IMR-90 (cell line): ENCODE measurements around the gene CAND1. TPM values are rescaled to one million over a fixed set of nuclear protein-coding genes. Genes with fewer than 3 reads are reported as not detected.

ENCODE experiments used
- ATAC-seq: fragments of 200-7000 bp; cut with Tn5 transposase; 2 replicates; pipeline ENCODE4 v1.9.1; 2020; ENCODE audit warnings: low read depth, mild to moderate bottlenecking, moderate library complexity
- BruUV-seq: library from RNA; stranded (reverse); fragments of 400-500 nt; replicated peaks from 2 replicates; lab custom pipeline; 2021; lab: Mats Ljungman, UMichigan
- CTCF ChIA-PET: fragments of 300-600 bp; formaldehyde crosslinking; extraction: SDS; loops from one replicate; lab custom pipeline; 2021; ENCODE audit warnings: antibody characterized with exemption; lab: Yijun Ruan, JAX
- POLR2A ChIA-PET: fragments of 300-600 bp; sonication (Branson Sonifier 250); formaldehyde crosslinking; loops from one replicate; lab custom pipeline; 2022; ENCODE audit warnings: antibody characterized with exemption; ENCODE audit not compliant: unreplicated experiment; lab: Charles Lee
- DNase-seq: peaks from one replicate; pipeline ENCODE4 v3.0.0; 2013
- H2AFZ ChIP-seq: replicated peaks from 2 replicates; pipeline ENCODE3; 2013; ENCODE audit warnings: low read length, mild to moderate bottlenecking; ENCODE audit not compliant: poor library complexity
- H2AK5ac ChIP-seq: 2 replicates; pipeline ENCODE4 v1.6.1; 2013; ENCODE audit warnings: low read depth, low read length, inconsistent platforms
- H2AK9ac ChIP-seq: replicated peaks from 2 replicates; pipeline ENCODE3; 2013; ENCODE audit warnings: mild to moderate bottlenecking, low read depth, low read length, moderate library complexity; ENCODE audit not compliant: poor library complexity
- H2BK120ac ChIP-seq: 2 replicates; pipeline ENCODE4 v1.6.1; 2013; ENCODE audit warnings: low read depth, low read length, inconsistent platforms
- H2BK15ac ChIP-seq: 3 replicates; pipeline ENCODE4 v1.6.1; 2013; ENCODE audit warnings: low read depth, low read length, inconsistent platforms
- H2BK20ac ChIP-seq: 2 replicates; pipeline ENCODE4 v1.6.1; 2013; ENCODE audit warnings: low read depth, mild to moderate bottlenecking, inconsistent platforms, low read length, moderate library complexity
- H2BK5ac ChIP-seq: 2 replicates; pipeline ENCODE4 v1.6.1; 2013; ENCODE audit warnings: mild to moderate bottlenecking, low read depth, low read length, inconsistent platforms; ENCODE audit not compliant: poor library complexity, severe bottlenecking
- H3K14ac ChIP-seq: replicated peaks from 2 replicates; pipeline ENCODE4 v1.6.1; 2013; ENCODE audit warnings: low read depth, low read length, inconsistent platforms
- H3K18ac ChIP-seq: 2 replicates; pipeline ENCODE4 v1.6.1; 2013; ENCODE audit warnings: low read depth, low read length, control low read depth
- H3K23ac ChIP-seq: 2 replicates; pipeline ENCODE4 v1.6.1; 2013; ENCODE audit warnings: low read depth, low read length, inconsistent platforms
- H3K27ac ChIP-seq: 2 replicates; pipeline ENCODE4 v1.5.1; 2013; ENCODE audit warnings: mild to moderate bottlenecking, control low read depth, low read length; ENCODE audit not compliant: insufficient read depth
- H3K27me3 ChIP-seq: 2 replicates; pipeline ENCODE4 v1.6.1; 2013; ENCODE audit warnings: low read length; ENCODE audit not compliant: control insufficient read depth, insufficient read depth
- H3K36me3 ChIP-seq: 2 replicates; pipeline ENCODE4 v1.6.1; 2013; ENCODE audit warnings: low read length, mixed read lengths; ENCODE audit not compliant: control insufficient read depth, insufficient read depth
- H3K4ac ChIP-seq: 2 replicates; pipeline ENCODE4 v1.6.1; 2013; ENCODE audit warnings: low read depth, low read length, inconsistent platforms
- H3K4me1 ChIP-seq: 2 replicates; pipeline ENCODE4 v1.6.1; 2013; ENCODE audit warnings: low read length, mixed read lengths; ENCODE audit not compliant: control insufficient read depth, insufficient read depth
- H3K4me2 ChIP-seq: 2 replicates; pipeline ENCODE4 v1.6.1; 2013; ENCODE audit warnings: low read depth, mild to moderate bottlenecking, control low read depth, low read length, moderate library complexity
- H3K4me3 ChIP-seq: 2 replicates; pipeline ENCODE4 v1.5.1; 2013; ENCODE audit warnings: low read depth, mild to moderate bottlenecking, control low read depth, low read length, moderate library complexity; ENCODE audit not compliant: insufficient read depth
- H3K56ac ChIP-seq: 2 replicates; pipeline ENCODE4 v1.6.1; 2013; ENCODE audit warnings: low read length, inconsistent platforms; ENCODE audit not compliant: insufficient read depth; ENCODE audit errors: extremely low read depth
- H3K79me1 ChIP-seq, 2 experiments: 2 replicates each; pipeline ENCODE4 v1.6.1; 2013; ENCODE audit warnings: low read length in 2 of 2, inconsistent platforms in 1 of 2, low read depth in 1 of 2
- H3K9ac ChIP-seq: 2 replicates; pipeline ENCODE4 v1.6.1; 2013; ENCODE audit warnings: low read depth, low read length, control low read depth
- H3K9me1 ChIP-seq: 2 replicates; pipeline ENCODE4 v1.6.1; 2013; ENCODE audit warnings: low read length, inconsistent platforms; ENCODE audit not compliant: insufficient read depth
- H3K9me3 ChIP-seq: 2 replicates; pipeline ENCODE4 v1.6.1; 2013; ENCODE audit warnings: low read length; ENCODE audit not compliant: control insufficient read depth, insufficient read depth
- H4K20me1 ChIP-seq: 2 replicates; pipeline ENCODE4 v1.6.1; 2013; ENCODE audit warnings: low read length, inconsistent platforms; ENCODE audit not compliant: insufficient read depth
- H4K5ac ChIP-seq: 2 replicates; pipeline ENCODE4 v1.6.1; 2013; ENCODE audit warnings: mild to moderate bottlenecking, low read depth, low read length, control low read depth
- H4K8ac ChIP-seq, 2 experiments: 2 replicates each; pipeline ENCODE4 v1.6.1; 2013; ENCODE audit warnings: low read depth in 2 of 2, low read length in 2 of 2, control low read depth in 1 of 2, inconsistent platforms in 1 of 2
- H4K91ac ChIP-seq: 2 replicates; pipeline ENCODE4 v1.6.1; 2013; ENCODE audit warnings: low read depth, low read length, inconsistent platforms; ENCODE audit not compliant: insufficient read depth
- BHLHE40 ChIP-seq: fragments of 150-350 bp; IDR thresholded peaks from 2 replicates; pipeline ENCODE4 v1.6.1; 2016; ENCODE audit warnings: mild to moderate bottlenecking, low read depth, low read length
- CEBPB ChIP-seq: IDR thresholded peaks from 2 replicates; pipeline ENCODE4 v1.6.1; 2012; ENCODE audit warnings: low read depth, low read length, improper control_type of control experiment
- USF2 ChIP-seq: fragments of 150-350 bp; IDR thresholded peaks from 2 replicates; pipeline ENCODE4 v1.6.1; 2017; ENCODE audit warnings: mild to moderate bottlenecking, antibody characterized with exemption, low read length, low read depth
- WGBS, 2 experiments: methylation state at CpG; one replicate each; pipeline versions ENCODE4 v1.1.5 to v1.1.7; 2013; ENCODE audit warnings: missing lambda C conversion rate in 2 of 2; ENCODE audit not compliant: insufficient read length in 1 of 2; ENCODE audit errors: extremely low coverage in 2 of 2; 5-methylcytosine and 5-hydroxymethylcytosine counted together
- dilution Hi-C: fragments of 300-500 bp; cut with HindIII; formaldehyde crosslinking; loops from one replicate; pipeline ENCODE4 v1.14.3; 2018; ENCODE audit warnings: low sequenced_read_pairs; ENCODE audit not compliant: unreplicated experiment
- in situ Hi-C: fragments of 300-500 bp; cut with MboI; formaldehyde crosslinking; loops from 3 replicates; pipeline ENCODE4 v1.14.3; 2019; ENCODE audit warnings: low sequenced_read_pairs, inconsistent platforms, mixed read lengths
- intact Hi-C: fragments of 100-400 bp; cut with micrococcal nuclease; formaldehyde crosslinking; loops from 2 replicates; pipeline ENCODE4 v1.10.0; 2022
- polyA plus RNA-seq, 3 experiments: library from polyadenylated mRNA; depleted of rRNA; stranded (reverse); fragments of >200 nt; gene quantifications; 2 replicates each; pipeline ENCODE4 v1.2.3, GENCODE V29; 2012; ENCODE audit warnings: low replicate concordance in 1 of 3
- total RNA-seq: library from RNA; depleted of rRNA; stranded (reverse); fragments of >200 nt; gene quantifications from 2 replicates; pipeline ENCODE4 v1.2.3, GENCODE V29; 2012

CAND1 gene
- total and polyA plus RNA-seq, 2 of the 4 experiments (the other 2 are of a cell fraction), result 42.6 to 91.4 TPM

DNA sequence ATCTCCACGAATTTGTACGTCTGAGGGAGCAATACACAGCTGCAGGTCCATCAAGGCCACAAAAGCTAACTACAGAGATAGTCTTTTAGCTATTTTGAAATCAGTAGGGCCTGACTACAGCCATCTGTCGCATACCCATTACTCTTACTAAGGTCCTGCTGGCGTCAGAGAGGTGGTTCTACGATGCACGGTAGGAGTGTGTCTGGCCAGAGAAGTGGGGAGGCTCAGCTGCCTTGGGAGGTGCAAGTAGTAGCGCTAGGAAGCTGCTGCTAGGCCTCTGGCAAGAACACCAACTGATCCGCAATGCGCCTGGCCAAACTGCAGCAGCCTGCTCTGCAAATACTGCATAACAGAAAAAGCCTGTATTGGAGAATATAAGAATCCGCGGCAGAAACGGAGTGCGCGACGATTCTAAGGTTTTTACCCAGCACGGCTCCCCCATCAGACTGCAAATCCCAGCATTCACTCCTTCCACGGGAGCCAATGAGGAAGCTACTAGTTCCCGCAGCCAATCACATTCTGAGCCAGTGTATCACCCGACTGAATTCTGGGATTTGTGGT lies 743 bp upstream of the CAND1 start:
- Histone ChIP-seq H3K27me3 (no peaks in the 10 kb centered on the region), H2BK5ac (peak overlapping the region; percentile 89), H4K20me1 (peaks cover 27% of the 10 kb centered on the region), H2BK120ac (peak overlapping the region; percentile 45), H3K23ac (peak overlapping the region; percentile 71), H4K91ac (peak overlapping the region; percentile 95), H2AK9ac (peak overlapping the region; percentile 57), H4K8ac (peak overlapping the region; percentile 75 to 100), H3K36me3 (no peaks in the 10 kb centered on the region), H3K27ac (peak overlapping the region; percentile 74), H3K79me1 (no peaks in the 10 kb centered on the region; a peak in 1 of 4 replicates), H3K9me3 (no peaks in the 10 kb centered on the region), H3K4me1 (no peaks in the 10 kb centered on the region), H2AFZ (peak overlapping the region; percentile 95), H3K4me3 (peak overlapping the region; percentile 47), H3K9ac (peak overlapping the region; percentile 74), H3K56ac (peak overlapping the region; percentile 99), H4K5ac (peak overlapping the region; percentile 64), H3K9me1 (no peaks in the 10 kb centered on the region), H2BK20ac (peak overlapping the region; percentile 5; the same call in 1 of the 2 replicates), H2BK15ac (0 out of 3 replicates have a peak overlapping the region, but pooled peaks have one; percentile 2), H3K4me2 (peak overlapping the region; percentile 62), H3K18ac (peak overlapping the region; percentile 17), H3K14ac (peak overlapping the region; percentile 83), H3K4ac (peak overlapping the region; percentile 86), H2AK5ac (no peak overlapping the region; the same call in 1 of the 2 replicates)
- ChIA-PET POLR2A (interaction anchor here (0.5 to 1.3 kb wide), 5 partner anchors 9 to 645 kb away, joined by 3 to 4 read pairs (median 3); no protein-coding TSS in a partner anchor), CTCF (interaction anchor here (0.6 to 1.4 kb wide), 5 partner anchors 10 to 1376 kb away, joined by 3 to 4 read pairs (median 4); no protein-coding TSS in a partner anchor)
- TF ChIP-seq USF2, result peak; percentile 58; the same call in 1 of the 2 replicates
- no peak for TF ChIP-seq BHLHE40
- TF ChIP-seq CEBPB, result peak; percentile 14; the same call in 1 of the 2 replicates
- intact Hi-C loops, result loop anchor here (2.0 kb wide), 1 partner anchor 380 kb away; the partner anchor contains the start of gene DYRK2
- WGBS, 2 experiments, result 7% methylated on average over 6 of the region's 19 CpGs; no CpG with 5 or more reads in 1 of the 2 experiments
- DNase-seq (peak; percentile 99), ATAC-seq (peak; percentile 84)
- in situ Hi-C loops, result no loop called here
- no TSS peak for BruUV-seq
- dilution Hi-C loops, result no loop called here
